ENCODE results near the gene MED29. TPM values are rescaled to one million over a fixed set of nuclear protein-coding genes. Genes with fewer than 3 reads are reported as not detected.

Gene MED29
- total RNA-seq, 4 donors from 2014 or later = 25.4 to 52.8 (median 41.0) TPM

DNA sequence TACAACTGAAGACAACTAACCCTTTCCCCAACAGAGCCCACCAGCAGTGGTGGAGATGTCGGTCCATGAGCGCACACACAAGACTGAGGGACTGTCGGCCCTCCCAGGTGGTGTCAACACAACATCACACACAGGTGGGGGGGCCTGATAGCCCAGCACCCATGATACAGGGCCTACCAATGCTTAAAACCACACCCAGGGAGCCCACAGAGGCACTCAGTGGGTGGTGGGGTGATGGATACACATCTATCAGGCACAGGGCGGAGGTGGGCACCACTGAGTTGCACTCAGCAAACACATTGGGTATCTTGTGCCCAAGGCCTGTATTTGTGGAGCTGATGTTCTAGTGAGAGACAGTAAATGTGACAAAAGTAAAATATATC lies 8.5 kb downstream of the MED29 start:
- H3K9me3 ChIP-seq = no peaks in the 10 kb centered on the region
- peaks cover 20 to 58% (median 50%) of the 10 kb centered on the region in 4 donors for H3K4me1 ChIP-seq
- H3K27ac ChIP-seq = peak overlapping the region; percentile 98 to 100 (median 100)

DNA sequence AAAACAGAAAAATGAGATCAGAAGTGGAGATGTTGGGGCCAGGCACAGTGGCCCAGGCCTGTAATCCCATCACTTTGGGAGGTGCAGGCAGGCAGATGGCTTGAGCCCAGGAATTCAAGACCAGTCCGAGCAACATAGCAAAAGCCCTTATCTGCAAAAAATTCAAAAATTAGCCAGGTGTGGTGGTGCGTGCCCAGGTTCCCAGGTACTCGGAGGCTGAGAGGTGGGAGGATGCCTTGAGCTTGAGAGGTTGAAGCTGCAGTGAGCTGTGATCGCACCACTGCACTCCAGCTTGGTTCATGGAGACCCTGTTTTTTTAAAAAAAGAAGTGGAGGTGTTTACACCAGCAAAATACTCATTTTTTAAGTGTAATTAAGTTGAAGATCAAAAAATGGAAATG lies 8.9 kb downstream of the MED29 start:
- Histone ChIP-seq H3K36me3 (peaks cover 0 to 12% (median 0%) of the 10 kb centered on the region in 3 donors), H3K27me3 (no peaks in the 10 kb centered on the region), H3K4me3 (no peak overlapping the region), H3K4me1 (peaks cover 20 to 62% (median 52%) of the 10 kb centered on the region in 4 donors), H3K9me3 (no peaks in the 10 kb centered on the region), H3K27ac (peak overlapping the region; percentile 98 to 100 (median 100))
- peak in 1 of 3 donors; percentile 43 for DNase-seq
- TF ChIP-seq, protein P1, sequence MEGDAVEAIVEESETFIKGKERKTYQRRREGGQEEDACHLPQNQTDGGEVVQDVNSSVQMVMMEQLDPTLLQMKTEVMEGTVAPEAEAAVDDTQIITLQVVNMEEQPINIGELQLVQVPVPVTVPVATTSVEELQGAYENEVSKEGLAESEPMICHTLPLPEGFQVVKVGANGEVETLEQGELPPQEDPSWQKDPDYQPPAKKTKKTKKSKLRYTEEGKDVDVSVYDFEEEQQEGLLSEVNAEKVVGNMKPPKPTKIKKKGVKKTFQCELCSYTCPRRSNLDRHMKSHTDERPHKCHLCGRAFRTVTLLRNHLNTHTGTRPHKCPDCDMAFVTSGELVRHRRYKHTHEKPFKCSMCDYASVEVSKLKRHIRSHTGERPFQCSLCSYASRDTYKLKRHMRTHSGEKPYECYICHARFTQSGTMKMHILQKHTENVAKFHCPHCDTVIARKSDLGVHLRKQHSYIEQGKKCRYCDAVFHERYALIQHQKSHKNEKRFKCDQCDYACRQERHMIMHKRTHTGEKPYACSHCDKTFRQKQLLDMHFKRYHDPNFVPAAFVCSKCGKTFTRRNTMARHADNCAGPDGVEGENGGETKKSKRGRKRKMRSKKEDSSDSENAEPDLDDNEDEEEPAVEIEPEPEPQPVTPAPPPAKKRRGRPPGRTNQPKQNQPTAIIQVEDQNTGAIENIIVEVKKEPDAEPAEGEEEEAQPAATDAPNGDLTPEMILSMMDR (IDR thresholded peaks at IDR 0.05) = no peak
- no peak for TF ChIP-seq POLR2A (IDR thresholded peaks at IDR 0.05)

More for the DNA sequence above, 8.5 kb downstream of the MED29 start:
- H3K36me3 ChIP-seq = peaks cover 0 to 12% (median 0%) of the 10 kb centered on the region in 3 donors
- peak in 1 of 3 donors; percentile 45 for DNase-seq
- no peaks in the 10 kb centered on the region for H3K27me3 ChIP-seq
- H3K4me3 ChIP-seq = no peak overlapping the region
- TF ChIP-seq POLR2A (IDR thresholded peaks at IDR 0.05) = no peak
- TF ChIP-seq, protein P1 (IDR thresholded peaks at IDR 0.05) = no peak

DNA sequence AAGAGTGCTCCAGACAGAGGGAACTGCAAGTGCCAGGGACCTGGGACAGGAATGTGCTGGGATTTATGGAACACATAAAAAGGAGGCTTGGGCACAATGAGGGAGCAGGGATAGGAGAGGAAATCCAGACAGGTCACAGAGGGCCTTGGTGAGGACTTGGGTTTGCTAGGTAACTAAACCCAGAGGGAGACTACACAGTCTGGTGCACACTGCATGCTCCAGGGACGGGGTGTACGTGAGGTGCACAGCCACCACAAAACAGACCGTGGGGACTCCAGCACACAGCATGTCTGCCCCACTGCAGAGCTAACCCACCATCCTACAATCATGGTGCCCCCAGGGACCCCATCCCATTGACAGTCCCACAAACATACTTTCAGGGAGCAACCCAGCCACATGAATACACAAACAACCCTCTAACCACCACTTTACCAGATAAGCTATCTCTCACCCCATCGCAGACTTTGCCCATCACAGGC lies 9.9 kb downstream of the MED29 start:
- no peak for DNase-seq
- Histone ChIP-seq H3K9me3 (no peaks in the 10 kb centered on the region), H3K4me3 (peak overlapping the region in 2 of 4 donors; percentile 12 to 41), H3K4me1 (peaks cover 20 to 73% (median 61%) of the 10 kb centered on the region in 4 donors), H3K27me3 (no peaks in the 10 kb centered on the region), H3K27ac (peak overlapping the region; percentile 98 to 100 (median 100)), H3K36me3 (peaks cover 0 to 8% (median 0%) of the 10 kb centered on the region in 3 donors)
- no peak for TF ChIP-seq POLR2A (IDR thresholded peaks at IDR 0.05)
- TF ChIP-seq, protein P1 (IDR thresholded peaks at IDR 0.05) = no peak

DNA sequence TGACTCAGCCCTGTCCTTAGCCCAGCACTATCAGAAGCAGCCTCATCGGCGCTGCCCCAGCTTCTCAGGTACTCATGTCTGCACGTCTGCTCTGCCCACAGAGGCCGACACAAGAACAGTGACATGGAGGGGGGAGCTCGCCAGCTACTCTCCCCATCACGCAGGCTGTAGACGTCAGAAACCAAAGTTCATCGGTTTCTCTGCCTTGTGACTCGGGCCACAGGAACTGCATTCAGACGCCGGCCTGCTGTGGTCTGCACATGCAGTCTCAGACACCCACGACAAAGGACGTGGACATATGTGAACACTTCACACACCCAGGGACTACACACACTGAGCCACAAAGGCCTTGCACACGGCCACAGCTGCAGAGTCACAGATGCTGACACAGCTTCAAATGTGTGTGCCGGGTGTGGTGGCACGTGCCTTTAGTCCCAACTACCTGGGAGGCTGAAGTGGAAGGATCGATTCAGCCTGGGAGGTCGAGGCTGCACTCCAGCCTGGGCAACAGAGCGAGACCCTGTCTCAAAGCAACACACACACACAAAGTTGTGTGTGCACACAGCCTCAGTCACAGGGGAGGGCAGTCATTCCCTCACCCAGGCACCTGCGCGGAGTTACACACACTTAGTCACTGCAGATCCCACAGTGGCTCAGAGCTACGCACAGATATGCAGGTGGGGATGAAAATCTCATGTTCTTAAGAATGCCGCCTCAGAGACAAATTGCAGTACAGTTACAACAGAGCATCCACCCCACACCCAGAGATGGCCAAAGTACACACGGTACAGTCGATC lies 10.6 kb downstream of the MED29 start:
- peaks cover 0 to 5% (median 0%) of the 10 kb centered on the region in 3 donors for H3K36me3 ChIP-seq
- peak; percentile 94 to 97 for TF ChIP-seq POLR2A (IDR thresholded peaks at IDR 0.05)
- TF ChIP-seq, protein P1 (IDR thresholded peaks at IDR 0.05) = peak in 3 of 6 experiments; percentile 29 to 38 (median 37)
- H3K27ac ChIP-seq = peak overlapping the region; percentile 98 to 100 (median 100)
- H3K27me3 ChIP-seq = no peaks in the 10 kb centered on the region
- H3K4me3 ChIP-seq = peak overlapping the region in 3 of 4 donors; percentile 56 to 78 (median 58)
- H3K4me1 ChIP-seq = peaks cover 20 to 74% (median 61%) of the 10 kb centered on the region in 4 donors
- peak; percentile 89 to 97 (median 95) for DNase-seq
- no peaks in the 10 kb centered on the region for H3K9me3 ChIP-seq

DNA sequence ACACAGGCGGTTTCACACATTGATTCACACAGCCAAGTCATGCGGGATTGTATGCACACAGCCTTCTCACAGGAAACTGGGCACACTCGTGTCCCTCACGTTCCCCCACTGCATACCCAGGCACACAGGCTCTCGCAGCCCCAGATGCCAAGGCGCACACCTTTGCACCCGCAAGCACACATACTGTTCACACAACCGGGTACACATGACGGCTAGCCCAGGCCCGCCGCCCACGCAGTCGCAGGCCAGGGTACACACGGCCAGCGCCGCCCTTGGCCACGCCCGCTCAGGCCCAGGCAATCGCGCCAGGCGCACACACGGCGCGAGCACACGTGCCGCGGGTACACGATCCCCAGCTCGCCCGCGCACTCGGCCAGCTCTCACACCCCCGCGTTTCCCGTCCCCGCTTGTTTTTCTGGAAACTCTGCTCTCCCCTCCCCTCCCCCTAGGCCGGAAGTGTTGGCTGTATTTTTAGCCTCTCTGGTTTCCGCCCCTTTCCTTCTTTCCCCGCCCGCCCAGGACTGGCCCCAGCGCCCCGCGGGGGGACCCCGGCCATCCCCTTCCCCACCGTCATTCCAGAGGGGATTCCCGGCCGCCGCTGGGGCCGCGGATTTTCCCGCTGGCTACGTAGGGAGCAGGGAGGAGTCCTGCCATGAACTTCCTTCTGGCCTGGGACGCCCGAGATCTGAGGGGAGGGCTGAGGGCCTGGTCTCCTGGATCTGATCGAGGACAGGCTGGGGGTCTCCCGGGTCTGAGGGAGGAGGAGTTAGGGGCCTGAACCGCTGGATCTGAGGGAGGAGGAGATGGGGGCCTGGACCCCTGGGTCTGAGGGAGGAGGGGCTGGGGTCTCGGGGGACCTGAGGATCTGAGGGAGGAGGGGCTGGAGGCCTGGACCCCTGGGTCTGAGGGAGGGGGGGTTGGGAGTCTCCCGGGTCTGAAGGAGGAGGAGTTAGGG lies 11.4 kb downstream of the MED29 start:
- Histone ChIP-seq H3K36me3 (peaks cover 0 to 6% (median under 1%) of the 10 kb centered on the region in 3 donors), H3K27me3 (no peaks in the 10 kb centered on the region), H3K4me1 (peaks cover 17 to 67% (median 56%) of the 10 kb centered on the region in 4 donors), H3K9me3 (no peaks in the 10 kb centered on the region), H3K27ac (peak overlapping the region; percentile 98 to 100 (median 100)), H3K4me3 (peak overlapping the region; percentile 49 to 78 (median 57))
- peak; percentile 93 to 97 (median 96) for DNase-seq
- TF ChIP-seq, protein P1 (IDR thresholded peaks at IDR 0.05) = no peak
- peak in 1 of 2 donors; percentile 53 for TF ChIP-seq POLR2A (IDR thresholded peaks at IDR 0.05)

Measured in Peyer's patch (tissue), 4 donors.